Fibroblast of skin of scalp (primary cell): ENCODE measurements around the gene CDH22.

ENCODE experiments used
- DNase-seq: peaks from one replicate; pipeline ENCODE4 v3.0.0-alpha.2; 2013

The CDH22 gene

GRCh38 chr20:46213946-46214823 is 94.1 kb downstream of the CDH22 start:
- peak; percentile 8 for DNase-seq

DNA sequence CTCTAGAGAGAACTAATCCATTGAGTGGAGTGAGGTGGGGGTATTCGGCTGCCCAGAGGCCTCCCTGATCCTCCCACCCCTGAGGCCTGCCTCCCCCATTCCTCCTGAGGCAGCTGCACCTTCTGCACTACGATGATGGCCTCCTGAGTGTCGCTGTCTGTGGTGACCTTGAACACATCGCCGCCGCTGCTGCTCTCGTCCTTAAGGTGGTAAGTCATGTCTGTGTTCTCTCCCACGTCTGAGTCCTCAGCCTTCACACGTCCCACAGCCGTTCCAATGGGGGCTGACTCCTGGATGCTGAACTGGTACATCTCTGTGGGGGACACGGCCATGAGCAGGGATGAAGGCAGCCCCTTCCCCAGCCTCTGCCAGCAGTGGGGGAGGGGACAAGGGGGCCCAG is 95.4 kb downstream of the CDH22 start:
- no peak for DNase-seq

DNA sequence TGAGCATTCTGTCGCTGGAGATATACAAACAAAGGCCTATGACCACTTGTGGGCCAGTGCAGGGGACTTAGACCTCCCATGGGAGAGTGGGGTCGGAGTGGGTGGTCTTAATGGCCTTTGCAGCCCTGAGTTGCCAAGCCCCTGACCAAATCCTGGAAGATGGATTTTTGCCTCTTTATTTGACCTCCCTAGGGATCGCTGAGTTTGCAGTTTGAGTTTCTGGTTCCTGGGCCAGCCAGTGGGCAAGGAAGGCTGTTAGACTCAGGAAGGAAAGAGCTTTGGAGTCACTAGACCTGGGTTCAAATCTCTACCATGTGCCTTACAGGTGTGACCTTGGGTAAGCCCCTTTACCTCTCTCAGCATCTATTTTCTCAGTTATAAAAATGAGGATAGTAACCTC is 96.0 kb downstream of the CDH22 start:
- DNase-seq, result no peak

DNA sequence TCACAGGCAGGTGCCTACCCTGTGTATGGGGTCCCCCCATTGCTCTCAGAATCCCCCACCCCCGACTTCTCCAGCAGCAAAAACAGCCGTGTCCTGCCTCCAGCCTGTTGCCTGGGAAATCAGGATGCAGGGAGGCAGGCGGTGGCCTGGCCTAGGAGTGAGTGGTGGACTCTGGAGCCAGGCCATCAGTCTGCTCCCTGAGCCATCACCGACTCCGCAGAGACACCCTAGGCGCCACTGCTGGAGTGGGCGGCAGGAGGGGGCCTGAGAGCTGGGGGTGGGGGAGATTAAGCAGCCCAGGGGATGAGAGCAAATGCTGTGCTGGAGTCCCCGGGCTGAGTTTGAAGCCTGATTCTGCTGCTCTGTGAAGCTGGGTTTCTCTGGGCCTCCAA is 97.0 kb downstream of the CDH22 start:
- no peak for DNase-seq

DNA sequence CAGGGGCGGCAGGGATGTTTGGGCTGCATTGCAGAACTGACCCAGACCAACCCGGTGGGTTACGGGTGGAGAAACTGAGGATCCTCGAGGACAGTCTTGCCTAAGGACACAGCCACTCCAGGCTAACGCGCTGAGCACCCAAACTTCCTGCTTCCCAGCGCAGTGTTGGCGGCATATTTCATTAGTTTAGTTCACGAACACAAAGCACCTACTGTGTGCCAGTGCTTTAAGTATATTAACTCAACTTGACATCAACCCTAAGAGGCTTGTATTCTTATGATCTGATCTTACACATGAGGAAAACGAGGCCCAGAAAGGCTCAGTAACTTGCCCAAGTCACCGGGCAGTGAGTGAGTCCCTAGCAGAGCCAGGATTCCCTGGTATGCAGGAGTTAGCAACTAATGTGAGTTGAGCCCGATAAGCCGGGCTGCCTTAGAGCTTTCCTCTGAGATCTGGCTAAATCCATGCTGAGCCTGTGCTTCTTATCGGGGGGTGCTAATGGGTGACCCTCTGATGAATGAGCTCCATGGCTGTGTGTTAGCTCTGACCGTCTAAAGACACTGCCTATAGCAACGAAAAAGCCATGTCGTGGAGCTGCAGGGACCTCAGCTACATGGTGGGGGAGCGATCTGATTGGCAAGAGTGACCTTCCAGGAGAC is 97.5 kb downstream of the CDH22 start:
- no peak for DNase-seq

- DNase-seq, result no peak
Measured at GRCh38 chr20:46209930-46210671, 98.2 kb downstream of the CDH22 start.

DNA sequence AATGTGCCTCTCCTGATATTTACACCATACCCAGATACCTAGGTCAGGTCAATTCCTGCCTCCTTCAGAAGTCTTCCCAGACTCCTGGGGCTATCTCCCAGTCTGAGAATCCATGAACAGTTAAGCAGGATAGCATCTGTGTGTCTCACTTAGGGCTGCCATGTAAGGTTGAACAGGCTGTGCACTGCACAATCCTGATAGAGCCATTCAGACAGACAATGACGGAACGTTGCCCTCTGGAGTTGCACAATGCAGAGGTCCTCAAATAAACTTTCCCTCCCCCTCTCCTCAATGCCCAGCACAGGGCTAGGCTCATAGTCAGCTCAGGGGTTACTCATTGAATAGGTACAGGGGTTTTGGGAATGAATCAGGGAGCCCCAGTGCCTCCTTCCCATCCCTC is 100.5 kb downstream of the CDH22 start:
- no peak for DNase-seq

DNA sequence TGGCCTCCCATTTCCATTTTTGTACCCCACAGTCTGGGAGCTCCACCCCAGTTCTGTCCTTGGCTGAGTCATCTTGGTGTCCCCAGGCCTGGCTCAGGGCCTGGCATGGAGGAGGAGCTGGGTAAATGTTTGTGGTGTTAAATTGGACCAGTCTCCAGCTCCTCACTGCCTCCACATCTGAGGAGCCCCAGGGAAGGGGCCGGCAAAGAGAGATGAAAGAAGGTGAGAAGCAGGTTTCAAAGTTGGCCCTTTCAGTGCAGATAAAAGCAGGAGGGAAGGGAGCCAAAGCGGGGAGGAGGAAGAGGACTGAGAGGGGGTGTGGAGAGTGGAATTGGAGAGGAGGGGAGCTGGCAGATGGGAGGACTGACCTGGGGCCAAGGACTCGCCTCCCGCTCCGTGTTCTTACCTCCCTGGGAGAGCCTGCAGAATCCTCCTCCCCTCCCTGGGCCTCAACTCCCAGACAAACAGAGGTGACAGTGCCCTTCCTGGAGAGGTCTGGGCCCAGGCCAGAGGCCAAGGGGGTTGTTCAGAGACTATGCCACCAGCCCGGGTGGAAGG is 101.2 kb downstream of the CDH22 start:
- DNase-seq, result no peak

DNA sequence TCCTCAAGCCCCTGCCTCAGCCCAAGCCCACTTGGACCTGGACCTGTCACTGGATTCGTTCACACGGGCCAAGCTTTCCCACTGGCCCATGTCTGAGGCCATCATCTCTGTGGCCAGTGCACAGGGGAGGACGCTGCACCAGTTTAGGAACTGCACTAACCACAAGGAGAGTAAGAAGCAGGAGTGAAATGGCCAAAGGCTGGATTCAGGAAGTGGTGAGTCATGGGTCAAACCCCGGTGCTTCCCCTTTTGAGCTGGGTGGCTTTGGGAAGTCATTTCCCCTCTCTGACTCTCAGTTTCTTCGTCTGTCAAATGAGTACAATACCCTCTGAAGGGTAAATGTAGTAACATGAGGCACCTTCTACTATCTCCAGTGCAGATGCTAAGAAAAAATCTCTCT is 102.3 kb downstream of the CDH22 start:
- no peak for DNase-seq

GRCh38 chr20:46205349-46205748 is 102.9 kb downstream of the CDH22 start:
- DNase-seq, result no peak

DNA sequence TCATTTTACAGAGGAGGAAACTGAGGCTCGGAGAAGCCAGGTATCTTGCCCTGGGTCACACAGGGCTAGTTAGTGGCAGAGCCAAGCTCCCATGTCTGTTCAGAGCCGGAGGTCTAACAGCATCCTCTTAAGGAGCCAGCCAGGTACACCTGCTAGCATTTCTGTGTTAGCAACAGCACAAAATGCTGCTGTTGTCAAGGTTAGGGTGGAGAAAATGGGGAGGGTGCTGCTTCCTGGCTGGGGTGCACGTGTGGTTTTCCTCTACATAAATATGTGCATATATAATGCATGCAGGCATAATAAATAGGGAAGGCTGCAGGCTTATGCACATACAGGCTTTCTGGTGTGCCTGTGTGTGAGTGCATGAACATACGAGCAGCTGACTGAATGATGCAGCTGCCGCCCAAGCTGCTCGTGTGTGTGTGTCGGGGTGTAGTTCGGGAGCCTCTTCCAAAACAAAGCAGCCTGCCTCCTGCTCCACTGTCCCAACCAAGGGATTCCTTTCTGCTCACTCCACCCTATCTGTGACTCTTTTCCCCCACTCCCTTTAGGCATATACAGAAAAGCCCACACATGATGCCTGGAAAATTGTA is 103.6 kb downstream of the CDH22 start:
- no peak for DNase-seq

- DNase-seq, result no peak
Measured at GRCh38 chr20:46203510-46203837, 104.8 kb downstream of the CDH22 start.

DNA sequence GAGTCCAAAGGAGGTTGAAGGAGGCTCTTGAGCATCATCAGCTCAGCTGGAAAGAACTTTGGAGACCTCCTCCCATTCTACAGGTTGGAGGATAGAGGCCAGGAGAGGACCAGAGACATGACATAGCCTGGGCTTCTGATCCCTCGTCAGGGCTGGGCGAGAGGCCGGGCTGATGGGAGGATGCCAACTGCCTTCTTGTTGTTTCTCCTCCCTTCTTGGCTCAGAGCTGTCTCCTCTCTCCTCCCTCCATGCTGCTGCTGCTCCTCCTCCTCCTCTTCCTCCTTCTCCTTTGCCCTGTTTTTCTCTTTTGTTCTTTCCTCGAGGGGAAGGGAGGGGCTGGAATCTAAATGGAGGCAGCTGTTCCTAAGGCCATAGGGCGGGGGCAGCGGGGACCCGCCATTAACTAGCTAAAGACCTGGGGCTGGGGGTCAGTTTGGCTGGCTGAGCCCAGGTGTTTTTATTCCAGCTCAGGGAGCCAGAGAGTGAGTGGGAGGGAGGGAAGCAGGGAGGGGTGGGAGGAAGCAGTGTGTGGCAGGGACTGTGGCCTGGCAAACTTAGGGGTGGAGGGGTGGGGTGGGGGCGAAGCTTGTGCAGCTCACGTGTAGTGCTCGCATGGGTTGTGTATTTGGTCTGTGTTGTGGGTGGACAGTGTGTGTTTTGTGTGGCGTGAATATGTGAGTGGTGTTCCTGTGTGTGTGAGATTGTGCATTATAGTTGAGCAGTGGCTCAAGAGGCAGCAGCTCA is 105.4 kb downstream of the CDH22 start:
- DNase-seq, result no peak

DNA sequence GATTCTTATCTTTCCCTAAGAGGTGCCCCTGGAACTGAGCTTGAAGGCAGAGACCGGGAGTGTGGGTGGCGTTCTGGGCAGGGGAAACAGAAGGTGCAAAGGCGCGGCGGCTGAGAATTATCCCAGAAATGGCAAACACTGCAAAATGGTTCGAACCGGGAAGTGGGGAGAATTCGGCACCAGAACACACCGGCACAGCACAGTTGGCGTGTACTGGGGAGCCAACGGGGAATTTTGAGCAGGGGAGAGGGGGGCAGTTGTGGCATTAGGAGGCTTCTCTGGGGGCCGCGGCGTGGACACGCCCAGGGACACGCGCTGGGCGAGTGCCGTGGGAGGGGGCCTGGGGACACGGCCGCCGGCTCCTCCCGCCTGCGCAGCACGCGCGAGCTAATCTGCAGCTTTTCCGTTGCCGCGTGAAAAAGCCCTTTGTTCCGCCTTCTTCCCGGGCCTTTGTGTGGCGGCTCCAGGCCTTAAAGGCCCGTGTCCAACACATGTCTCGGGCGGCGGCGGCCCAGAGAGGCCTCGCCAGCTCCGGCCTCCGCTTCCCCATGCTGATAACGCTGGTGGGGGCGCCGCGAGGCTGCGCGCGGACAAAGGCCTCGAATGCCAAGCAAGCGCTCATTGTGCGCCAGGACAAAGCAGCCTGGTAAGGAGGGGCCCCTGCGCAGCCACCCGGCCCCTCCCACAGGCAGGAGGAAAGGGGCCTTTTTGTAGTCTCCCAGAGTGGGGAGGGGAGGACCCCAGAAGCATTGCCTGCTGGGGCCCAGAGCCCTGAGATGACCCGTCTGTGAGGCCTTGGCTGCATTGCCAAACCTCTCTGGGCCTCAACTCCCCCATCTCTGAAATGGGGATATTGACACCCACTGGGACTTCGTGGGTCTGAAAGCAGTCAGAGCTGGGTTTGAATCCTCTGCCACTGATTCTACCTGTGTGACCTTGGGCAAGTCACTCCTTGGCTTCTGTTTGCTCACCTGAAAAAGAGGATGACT is 107.4 kb downstream of the CDH22 start:
- DNase-seq, result no peak

- DNase-seq, result no peak
Measured at GRCh38 chr20:46199198-46199597, 109.1 kb downstream of the CDH22 start.

GRCh38 chr20:46196990-46197389 is 111.3 kb downstream of the CDH22 start:
- DNase-seq, result no peak

GRCh38 chr20:46195264-46196036 is 112.8 kb downstream of the CDH22 start:
- DNase-seq, result no peak

GRCh38 chr20:46194409-46194808 is 113.9 kb downstream of the CDH22 start:
- DNase-seq, result no peak

GRCh38 chr20:46192376-46192944 is 115.8 kb downstream of the CDH22 start:
- no peak for DNase-seq

DNA sequence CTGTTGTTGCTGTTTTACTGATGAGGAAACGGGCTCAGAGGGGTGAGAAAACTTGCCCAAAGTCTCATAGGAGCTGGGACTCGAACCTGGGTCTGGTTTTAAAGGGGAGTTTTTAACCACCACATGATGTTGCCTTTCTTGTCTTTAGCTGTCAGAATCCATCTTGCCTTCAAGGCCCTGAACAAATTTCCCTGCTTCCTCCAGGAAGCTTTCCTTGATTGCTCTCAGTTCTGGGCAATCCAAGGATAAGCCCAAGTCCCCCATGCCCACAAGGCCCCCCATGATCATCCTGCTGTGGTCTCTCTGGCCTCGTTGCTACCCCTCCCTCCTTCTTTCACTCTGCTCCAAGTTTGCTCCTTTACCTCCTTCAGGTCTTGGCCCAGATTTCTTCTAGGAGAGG is 116.7 kb downstream of the CDH22 start:
- no peak for DNase-seq
